COLO668 (cell line): ENCODE data around the gene BDNF.
"Not testable (repeated sequence)": the region's sequence is repeated elsewhere in the genome, so short reads cannot be mapped to it uniquely, and the experiment has no call there.

Experiments used
- DNase-seq: peaks from one replicate; lab custom pipeline; 2025; ENCODE audit not compliant: unreplicated experiment; lab: John Stamatoyannopoulos, UW

The BDNF gene

DNA sequence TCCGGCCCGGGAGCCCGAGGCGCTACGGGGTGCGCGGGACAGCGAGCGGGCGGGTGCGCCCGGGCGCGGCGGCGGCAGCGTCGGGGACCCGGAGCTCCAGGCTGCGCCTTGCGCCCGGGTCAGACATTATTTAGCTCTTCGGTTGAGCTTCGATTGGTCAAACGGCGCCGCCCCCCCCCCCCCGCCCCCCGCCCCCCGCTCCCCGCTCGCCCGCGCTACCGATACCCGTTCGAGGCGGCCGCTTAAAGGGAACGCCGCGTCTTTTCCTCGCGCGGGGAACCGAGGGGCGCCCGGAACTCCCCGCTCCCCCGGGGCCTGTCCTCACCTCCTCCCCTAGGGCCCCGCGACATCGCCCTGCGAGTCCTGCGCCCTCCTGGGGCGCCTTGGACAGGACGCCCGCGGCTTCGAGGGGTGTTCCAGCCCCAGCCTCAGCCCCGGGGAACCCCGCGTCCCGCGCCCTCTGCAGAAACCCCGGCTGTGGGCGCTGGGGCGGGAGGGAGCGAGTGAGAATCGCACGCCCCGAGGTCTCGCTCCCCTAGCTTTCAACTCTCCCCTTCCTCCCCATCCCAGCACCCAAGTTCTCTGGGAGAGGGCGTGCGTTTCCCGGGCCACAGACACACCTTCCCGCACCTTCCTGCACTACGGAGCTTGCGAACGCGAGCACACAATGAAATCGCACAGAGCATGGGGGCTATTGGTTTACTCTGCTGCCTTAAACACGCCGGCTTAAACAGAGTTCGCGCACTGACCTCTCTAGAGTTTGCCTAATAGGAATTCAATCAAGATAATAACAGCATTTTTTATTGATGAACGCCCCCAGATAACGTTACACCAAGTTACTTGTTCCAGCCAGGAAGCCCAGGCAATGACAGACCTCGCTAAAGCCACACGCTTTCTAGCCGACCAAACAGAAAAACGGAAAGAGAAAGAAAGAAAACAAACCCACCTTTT lies at the start of gene BDNF:
Gene BDNF (minus strand): TSS at position 105 of the 951 bp plus-strand sequence. CDS start 41,891 bp downstream, outside the sequence.
- DNase-seq, result peak; percentile 44

DNA sequence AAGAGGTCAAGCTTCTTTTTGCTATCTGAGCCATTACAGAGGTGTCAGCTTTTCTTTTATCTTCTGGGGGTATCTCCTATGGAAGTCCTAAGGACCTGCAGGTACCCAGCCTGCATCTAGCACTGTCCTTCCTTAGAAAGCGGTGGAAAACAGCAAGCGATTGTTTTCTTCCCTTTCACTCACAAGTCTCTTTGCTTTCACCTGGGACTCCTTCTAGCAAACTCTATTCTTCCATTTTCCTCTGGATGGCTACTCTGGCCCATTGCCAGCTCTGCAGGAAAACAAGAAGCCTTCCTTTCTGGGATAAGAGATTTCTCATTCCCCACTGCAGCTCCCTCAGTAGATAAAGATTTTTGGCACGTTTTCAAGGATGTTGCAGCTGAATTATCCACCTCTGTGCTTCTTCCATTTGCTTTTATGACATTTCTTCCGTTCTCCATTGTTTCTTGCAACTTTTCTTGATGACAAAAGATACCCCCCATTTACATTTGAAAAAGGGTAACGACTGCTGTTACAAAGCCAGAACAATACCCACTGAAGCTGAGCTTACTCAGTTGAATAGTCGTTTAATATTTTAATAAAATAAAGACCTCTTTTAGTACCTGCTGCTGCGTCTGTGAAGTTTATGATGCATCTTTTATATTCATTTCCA lies 40.2 kb upstream of the BDNF start:
- no peak for DNase-seq

DNA sequence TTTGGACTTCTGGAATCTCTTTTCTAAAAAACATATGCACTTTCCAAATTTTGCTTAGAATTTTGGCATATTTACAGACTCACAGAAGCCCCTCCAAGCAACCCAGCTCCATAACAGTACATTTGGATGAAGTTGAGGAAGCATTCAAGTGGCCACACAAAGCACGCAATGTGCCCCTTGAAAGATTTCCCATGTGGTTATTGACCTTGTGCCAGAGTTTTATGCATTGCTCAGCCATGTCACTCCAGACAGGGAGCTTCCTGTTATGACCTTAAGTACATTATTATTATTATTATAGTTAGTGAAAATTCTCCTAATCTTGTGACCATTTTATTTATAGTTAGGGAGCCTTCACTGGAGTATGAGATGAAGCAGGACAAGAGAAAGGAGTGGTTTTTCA lies 35.0 kb upstream of the BDNF start:
- no peak for DNase-seq

DNA sequence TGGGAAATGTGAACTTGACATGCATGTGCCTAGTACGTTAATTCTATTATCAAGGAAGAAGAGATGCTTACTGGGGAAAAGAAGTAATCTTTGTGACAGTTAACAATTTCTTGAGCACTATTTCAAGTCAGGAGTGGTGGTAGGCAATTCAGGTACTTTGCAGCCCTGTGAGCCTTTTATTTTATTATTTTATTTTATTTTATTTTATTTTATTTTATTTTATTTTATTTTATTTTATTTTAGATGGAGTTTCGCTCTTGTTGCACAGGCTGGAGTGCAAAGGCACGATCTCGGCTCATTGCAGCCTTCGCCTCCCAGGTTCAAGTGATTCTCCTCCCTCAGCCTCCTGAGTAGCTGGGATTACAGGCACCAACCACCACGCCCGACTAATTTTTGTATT lies 31.5 kb upstream of the BDNF start:
- not testable (repeated sequence) for DNase-seq

DNA sequence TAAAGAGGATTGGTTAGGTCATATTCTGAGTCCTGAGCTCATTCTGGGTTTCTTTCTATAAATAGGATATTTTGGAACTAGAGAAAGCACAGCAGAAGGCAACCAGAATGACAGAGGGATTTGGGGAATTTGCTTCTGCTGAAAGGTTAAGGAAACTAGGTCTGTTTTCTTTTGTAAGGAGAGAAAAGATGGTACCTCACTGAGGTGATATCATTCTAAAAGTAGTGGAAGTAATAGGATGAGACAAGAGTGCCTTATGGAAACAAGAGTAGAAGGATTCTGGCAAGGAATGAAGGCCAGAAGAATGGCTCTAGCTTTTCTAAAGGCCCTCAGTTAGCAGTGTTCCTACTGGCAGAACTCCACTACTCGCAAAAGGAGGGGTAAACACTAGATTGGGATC lies 26.7 kb upstream of the BDNF start:
- DNase-seq, result no peak

DNA sequence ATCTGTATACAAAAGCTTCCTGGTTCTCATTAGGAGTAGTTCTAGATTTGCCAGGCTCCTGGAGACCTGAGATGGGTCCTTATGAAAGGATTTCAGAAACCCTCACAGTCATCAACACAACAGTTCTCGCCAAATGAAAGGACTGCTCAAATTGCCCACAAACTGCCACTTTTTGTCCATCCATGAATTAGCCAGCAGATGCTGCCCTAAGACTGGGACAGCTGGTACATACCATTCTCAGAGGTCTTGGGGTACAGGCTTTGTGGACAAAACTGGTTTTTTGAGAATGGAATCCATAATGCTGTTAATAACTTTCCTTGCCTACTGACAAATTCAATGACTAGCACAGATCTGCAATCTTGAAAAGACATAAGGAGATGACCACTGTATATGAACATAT lies 23.4 kb upstream of the BDNF start:
- no peak for DNase-seq

DNA sequence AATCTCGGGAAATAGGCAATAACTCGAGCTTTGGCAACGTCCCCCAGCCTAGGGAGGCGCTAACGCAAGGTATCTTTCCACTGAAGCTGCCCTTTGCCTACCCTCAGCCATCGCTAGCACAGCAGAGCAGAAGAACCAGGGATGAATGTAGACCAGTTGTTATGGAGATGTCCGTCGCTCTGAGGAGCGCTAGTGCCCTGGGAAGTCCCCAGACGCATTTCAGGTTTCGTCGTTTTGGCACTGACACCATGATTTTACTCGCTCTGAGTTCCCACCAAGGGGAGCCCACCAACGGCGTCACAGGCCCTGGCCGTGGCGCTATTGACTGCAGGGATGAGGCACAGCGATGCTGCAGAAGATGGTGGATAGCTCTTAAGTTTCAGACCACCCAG lies 22.7 kb upstream of the BDNF start:
- DNase-seq, result no peak

DNA sequence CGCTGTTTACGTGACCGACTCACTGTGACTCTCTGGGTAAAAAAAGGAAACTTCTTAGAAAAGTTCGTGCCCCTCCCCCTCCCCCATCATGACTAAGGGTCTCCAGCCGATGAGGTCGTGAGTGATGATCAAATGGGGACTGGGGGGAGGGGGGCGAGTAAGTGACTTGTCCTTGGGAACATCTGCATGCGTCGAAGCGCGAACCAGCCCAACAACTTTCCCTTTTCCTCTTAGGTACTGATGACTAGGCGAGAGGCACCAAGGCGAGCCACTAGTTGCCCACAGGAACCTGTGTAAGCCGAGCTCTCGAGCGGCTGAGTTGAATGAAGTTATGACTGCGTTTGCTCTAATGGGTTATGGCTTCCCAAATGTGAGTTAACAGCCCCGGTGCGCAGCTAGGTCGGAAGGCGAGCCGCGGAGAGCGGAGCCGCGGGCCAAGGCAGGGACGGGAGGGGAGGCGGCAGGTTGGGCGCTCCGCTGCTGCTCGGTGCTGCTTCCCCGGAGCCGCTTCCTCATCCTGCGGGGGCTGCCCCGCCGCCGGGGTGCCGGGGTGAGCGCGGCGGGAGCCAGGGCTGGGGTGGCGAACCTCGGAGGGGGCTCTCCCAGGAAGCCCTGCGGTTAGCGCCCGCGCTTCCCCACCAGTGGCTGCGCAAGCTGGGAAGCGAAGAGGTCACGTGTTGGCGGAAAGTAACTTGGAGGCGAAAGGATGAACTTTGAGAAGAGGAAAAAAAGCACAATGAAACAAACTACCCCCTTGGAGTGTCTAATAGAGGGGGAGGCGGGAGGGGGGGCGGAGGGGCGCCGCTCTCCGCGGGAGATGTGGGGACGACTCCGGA lies 22.1 kb upstream of the BDNF start:
- DNase-seq, result peak; percentile 50

DNA sequence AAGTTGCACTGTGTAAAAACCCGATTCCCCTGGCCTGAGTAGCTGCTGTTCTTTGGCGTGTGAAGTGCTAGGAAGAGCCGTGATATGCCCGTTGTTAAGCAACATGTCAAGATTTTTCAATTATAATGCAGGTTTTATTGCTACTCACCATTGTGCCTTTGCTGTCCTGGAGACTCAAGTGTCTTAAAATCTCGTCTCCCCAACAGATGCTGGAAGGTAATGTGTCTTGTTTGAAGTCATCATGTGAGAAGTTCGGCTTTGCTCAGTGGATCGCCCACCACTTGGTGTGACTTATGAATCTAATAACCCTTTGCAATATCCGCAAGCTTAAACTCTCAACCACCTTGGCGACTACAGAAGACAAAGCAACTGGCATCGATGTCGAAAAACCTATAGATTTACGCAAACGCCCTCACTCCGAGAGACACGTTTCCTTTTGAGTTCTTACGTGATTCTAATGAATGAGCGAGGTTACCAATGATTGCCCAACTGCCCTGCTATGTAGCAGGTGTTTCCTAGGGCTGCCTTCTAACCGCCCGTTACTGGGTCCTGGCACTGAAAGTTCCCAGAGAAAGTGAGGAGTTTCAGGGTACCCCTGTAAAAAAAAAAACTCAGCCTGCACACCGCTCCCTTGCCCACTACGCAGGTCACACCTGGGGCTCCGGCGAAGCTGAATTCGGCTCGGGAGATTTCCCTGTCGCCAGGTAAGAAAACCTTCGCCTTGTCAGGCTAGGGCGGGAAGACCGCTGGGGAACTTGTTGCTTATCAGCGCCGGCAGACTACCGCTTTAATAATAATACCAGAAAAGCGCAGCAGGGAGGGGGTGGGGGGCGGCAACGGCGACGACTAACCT lies 21.2 kb upstream of the BDNF start:
- DNase-seq, result peak; percentile 37

DNA sequence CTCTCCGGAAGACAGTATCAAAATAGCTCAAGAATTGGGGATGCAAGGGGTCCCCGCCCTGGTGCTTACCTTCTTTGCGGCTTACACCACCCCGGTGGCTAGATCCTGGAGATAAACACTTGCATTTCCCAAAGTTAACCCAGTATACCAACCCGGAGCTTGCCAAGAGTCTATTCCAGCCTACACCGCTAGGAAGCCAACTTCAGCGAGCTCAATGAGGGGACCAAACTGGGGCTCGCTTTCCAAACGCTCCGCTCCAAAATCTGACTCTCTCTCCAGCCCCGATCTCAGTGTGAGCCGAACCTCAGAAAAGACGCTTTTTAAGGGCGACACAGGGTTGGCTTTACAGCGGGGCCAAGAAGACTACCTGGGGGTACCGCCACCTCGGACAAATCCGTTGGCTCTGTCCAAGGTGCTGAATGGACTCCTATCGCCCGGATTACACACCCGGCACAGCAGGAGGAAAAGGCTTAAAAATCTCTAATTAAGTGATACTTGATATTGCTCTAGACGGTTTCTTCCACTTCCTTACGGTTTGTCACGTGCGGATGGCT lies 20.1 kb upstream of the BDNF start:
- DNase-seq, result peak; percentile 21

DNA sequence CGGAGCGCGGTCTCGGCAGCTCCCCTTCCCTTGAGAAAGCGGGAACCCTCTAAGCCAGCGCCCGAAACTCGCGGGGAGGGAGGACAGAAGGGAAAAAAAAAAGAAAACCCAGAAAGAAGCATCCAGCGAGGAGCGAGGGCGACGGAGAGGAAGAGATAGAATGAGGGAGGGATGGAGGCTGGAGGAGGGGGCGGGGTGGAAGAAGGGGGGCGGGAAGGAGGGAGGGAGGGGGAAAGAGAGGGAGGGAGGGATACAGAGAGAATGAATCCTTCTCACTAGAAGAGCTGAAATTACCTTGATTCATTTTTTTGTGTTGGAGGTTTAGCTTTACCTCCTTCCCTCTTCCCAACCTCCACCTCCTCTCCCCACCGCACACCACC lies 19.3 kb upstream of the BDNF start:
- no peak for DNase-seq

DNA sequence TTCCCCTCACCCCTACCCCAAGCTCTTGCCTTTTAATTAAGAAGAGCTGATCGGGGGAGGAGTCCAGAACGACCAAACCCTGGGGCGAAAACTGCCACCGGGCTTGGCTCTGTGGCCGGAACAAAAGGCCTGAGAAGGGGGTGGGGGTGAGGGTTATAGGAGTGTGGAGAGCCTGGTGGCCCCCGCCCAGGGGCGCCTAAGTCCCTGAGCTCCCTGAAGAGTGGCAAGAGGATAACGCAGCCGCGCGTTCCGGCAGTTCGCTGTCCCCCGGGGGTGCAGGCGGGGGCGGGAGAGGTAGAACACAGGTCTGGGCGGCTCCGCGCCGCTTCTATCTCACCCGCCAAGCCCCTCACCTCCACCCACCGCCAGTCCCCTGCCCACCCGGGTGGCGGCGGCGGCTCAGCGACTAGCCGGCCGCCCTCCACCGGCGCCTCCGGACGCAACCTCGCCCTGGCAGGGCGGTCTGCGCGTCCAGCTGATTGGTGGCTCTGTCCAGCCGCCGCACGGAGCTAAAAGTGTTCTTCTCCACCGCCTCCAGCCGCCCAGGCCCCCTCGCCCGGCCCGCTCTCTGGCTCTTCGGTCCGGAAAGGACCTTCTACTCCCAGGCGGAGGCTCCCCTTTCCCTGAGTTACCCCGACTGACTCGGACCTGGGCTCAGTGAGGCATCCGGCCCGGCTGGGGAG lies 18.7 kb upstream of the BDNF start:
- peak; percentile 66 for DNase-seq

DNA sequence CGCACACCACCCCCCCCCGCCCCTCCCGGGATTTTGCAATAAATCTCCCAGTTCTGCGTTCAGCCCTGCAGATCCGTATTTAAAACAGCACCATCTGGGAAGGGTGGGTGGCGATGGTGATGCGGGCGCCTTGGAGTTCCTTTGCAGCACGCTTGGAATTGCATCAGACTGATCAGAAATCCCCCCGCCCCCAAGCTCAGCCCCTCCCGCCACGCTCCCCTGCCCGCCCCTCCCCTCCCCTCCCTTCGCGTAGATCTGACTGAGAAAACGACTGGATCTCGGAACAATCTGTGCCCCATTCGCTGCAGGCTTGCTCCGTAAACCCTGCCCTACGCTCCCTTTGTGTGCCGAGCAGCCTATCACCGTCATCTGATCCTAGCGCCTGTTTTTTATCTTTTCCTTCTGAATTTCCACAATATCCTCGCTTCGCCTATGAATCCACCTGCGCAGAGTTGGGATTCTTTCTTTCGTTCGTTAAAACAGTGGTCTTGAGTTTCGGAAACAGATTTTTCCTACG lies 18.1 kb upstream of the BDNF start:
- peak; percentile 37 for DNase-seq

DNA sequence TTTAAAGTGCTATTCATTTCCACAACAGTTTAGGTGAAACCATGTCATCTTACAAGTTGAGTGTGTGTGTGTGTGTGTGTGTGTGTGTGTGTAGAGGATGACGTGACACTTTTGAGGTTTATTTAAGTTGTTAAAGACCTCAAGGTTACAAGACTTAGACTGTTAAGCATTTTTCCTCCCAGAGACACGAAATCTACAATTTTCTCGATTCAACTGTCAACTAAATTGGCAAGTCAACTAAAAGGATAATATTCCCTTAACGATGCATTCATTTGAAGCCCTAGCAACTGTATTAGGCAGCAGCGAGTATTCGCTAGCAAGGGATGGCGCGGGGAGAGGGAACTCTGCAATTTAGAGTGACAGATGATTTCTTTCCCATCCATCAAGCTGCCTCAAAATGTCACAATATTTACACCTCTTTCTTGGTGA lies 17.6 kb upstream of the BDNF start:
- no peak for DNase-seq

DNA sequence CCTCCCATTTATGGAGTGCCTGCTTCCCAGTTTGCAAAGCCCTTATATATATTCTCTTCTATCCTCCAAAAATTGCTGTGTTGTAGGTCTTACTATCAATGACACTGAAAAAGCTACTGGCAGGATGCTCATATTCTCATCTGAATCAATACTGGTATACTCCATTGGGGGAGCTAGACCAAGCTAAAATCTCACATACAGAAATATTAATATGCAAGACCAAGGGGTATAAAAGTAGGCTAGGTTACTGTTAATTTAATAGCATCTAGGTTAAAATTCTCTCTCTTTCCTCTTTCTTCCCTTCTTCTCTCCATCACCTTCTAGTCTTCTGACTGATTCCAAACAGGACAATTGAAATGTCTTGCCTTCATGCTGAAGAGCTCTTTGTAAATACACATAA lies 17.1 kb upstream of the BDNF start:
- DNase-seq, result no peak

DNA sequence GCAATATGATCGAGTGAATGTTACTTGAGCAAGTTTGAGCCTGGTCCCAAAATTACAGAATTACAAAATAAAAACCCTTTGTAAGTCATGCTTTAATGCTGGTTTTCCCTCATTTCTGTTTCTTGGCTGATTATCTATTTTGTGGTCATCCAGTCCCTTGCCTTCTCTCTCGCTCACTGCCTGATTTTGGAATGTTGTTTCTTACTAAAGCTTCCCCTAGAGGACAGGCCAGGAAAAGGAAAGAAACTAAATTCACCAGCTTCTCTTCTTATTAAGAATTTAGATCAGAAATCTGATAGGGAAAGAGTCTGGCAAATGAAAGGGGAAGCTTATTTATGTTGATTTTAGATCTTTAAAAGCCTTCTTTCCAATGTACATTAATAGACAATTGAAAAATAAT lies 16.6 kb upstream of the BDNF start:
- DNase-seq, result no peak

DNA sequence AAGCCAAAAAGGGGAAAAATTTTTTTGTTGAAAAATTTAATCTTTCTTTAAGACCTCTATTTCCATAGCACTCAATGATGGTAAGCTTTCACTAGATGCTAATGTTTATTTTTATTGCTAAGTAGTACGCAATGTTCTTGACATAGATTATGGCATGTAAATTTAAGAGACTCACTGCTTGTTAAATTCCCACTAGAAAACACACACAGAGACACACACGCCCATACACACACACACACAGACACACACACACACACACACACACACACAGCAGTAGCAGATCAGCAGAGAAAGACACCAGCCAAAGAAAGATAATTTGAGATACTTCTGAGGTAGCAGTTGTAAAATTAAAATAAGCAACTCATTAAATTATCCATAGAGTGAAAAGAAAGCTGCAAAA lies 16.0 kb upstream of the BDNF start:
- DNase-seq, result no peak

DNA sequence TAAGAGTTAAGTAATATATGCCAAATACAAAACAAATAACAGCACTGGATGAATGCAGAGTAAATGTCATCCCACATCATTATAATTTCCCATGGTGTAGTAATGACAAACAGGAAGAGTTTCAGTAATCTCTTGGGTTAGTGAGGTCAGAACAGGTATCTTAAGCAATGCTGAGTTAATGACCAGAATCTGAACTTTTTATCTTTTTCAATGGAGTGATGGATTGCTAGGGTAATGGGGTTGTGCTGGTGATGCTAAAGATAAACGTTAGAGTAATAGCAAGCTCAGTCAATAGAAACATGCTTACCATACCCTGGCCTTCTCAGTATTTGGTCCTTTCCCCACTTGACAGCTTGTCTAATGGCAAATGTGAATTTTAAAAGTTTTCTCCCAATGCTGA lies 11.5 kb upstream of the BDNF start:
- no peak for DNase-seq

DNA sequence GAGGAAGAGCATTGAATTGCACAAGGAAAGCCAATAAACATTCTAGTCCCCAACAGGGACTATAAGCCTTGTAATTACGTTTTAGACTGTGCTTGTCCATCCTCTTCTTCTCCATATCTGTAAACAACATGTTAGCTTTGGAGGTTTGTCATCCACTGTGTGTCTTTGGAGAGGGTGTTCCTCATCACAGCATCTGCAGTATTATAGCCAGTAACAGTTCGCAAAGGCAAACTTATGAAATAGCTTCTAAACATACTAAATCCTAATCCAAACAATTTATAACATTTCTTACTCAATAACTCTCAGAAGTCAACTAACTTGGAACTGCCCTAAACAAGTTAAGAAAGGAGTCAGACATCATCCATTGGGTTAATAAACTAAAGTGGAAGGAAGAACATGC lies 10.3 kb upstream of the BDNF start:
- DNase-seq, result no peak

DNA sequence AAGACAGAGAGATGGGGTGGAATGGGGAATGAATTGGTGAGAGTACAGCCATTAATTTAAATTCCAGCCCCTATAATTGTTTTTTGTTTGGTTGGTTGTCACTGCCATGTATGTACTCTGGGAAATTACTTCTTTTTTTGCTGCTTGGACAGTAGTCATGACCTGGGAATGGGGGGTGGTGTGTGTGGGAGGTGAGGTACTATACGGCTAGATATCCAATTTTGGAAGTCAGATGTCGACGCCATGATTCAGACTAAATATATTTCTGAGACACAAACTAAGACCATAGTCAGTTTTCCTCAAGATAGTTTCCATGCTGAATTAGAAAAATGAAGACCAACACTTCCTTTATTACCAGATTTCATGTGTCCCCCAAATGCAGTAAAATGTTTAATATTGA lies 7.4 kb upstream of the BDNF start:
- DNase-seq, result no peak
